HepG2 (cell line): ENCODE results near the gene ARHGAP19. TPM values are rescaled to one million over a fixed set of nuclear protein-coding genes. Genes with fewer than 3 reads are reported as not detected.
A peak's percentile ranks its signal among the peaks of the same experiment; 100 is the strongest.

Experiments used
- CHCHD3 ChIP-seq: sonication (generic); formaldehyde crosslinking; IDR thresholded peaks from 2 replicates; pipeline ENCODE4 v1.8.0; 2022; ENCODE audit warnings: mild to moderate bottlenecking, missing genetic modification reagents, moderate library complexity
- ETV6 ChIP-seq: sonication (generic); formaldehyde crosslinking; conservative IDR thresholded peaks from 2 replicates; pipeline ENCODE4 v1.4.0; 2020; ENCODE audit warnings: missing genetic modification reagents
- KMT2A ChIP-seq: sonication (generic); formaldehyde crosslinking; IDR thresholded peaks from 2 replicates; pipeline ENCODE4 v1.4.0; 2020; ENCODE audit warnings: missing genetic modification reagents
- NFE2 ChIP-seq: sonication (generic); formaldehyde crosslinking; IDR thresholded peaks from 2 replicates; pipeline ENCODE4 v1.4.0; 2020; ENCODE audit warnings: missing genetic modification reagents
- NR2F1 ChIP-seq, 2 experiments: fragments of 450-650 bp in 1 of 2; formaldehyde crosslinking in 1 of 2; IDR thresholded peaks; 2 replicates each; pipeline versions ENCODE4 v1.5.0 to v1.6.1; 2016 to 2020; ENCODE audit warnings: mild to moderate bottlenecking in 1 of 2, missing compliant biosample characterization in 1 of 2, missing genetic modification reagents in 1 of 2, moderate library complexity in 1 of 2
- RNF2 ChIP-seq: fragments of 450-650 bp; conservative IDR thresholded peaks from 2 replicates; pipeline ENCODE4 v1.6.1; 2016; ENCODE audit warnings: low read depth
- STAT5B ChIP-seq: sonication (generic); formaldehyde crosslinking; IDR thresholded peaks from 2 replicates; pipeline ENCODE4 v1.4.0; 2020; ENCODE audit warnings: missing genetic modification reagents
- ZNF101 ChIP-seq: sonication (generic); formaldehyde crosslinking; IDR thresholded peaks from 2 replicates; pipeline ENCODE4 v1.4.0; 2020; ENCODE audit warnings: mild to moderate bottlenecking, low read depth, missing genetic modification reagents, borderline replicate concordance
- ZNF143 ChIP-seq: sonication (generic); formaldehyde crosslinking; IDR thresholded peaks from 2 replicates; pipeline ENCODE4 v1.4.0; 2020; ENCODE audit warnings: missing genetic modification reagents
- ZNF253 ChIP-seq: sonication (generic); formaldehyde crosslinking; IDR thresholded peaks from 2 replicates; pipeline ENCODE4 v1.8.0; 2022; ENCODE audit warnings: mild to moderate bottlenecking, missing genetic modification reagents, borderline replicate concordance
- ZNF572 ChIP-seq: sonication (generic); formaldehyde crosslinking; IDR thresholded peaks from 2 replicates; pipeline ENCODE4 v1.5.1; 2020; ENCODE audit warnings: mild to moderate bottlenecking, missing genetic modification reagents
- polyA plus RNA-seq, 8 experiments: library from polyadenylated mRNA; depleted of rRNA in 3 of 8; stranded (reverse) in 7 of 8; unstranded in 1 of 8; fragments of >200 nt; fragmentation: Illumina TruSeq in 4 of 8; extraction: Trizol in 4 of 8; gene quantifications; 2 replicates each; pipeline versions ENCODE4 v1.2.1 to v1.2.3, GENCODE V29; 2011 to 2016; ENCODE audit warnings: low read depth in 4 of 8, missing spikeins in 1 of 8, mixed read lengths in 1 of 8; ENCODE audit not compliant: insufficient read depth in 1 of 8
- total RNA-seq, 5 experiments: library from RNA; depleted of rRNA; stranded (reverse); fragments of >200 nt; fragmentation: Illumina TruSeq; extraction: Trizol; gene quantifications; 2 replicates each; pipeline ENCODE4 v1.2.3, GENCODE V29; 2016; ENCODE audit warnings: low read depth in 1 of 5
- TF ChIP-seq, protein P1 (sequence below): sonication (generic); formaldehyde crosslinking; IDR thresholded peaks from 2 replicates; pipeline ENCODE4 v1.4.0; 2020; ENCODE audit warnings: missing genetic modification reagents
- TF ChIP-seq, protein P2 (sequence below), 2 experiments: sonication (generic) in 1 of 2; formaldehyde crosslinking in 1 of 2; IDR thresholded peaks; 2 replicates each; pipeline versions ENCODE4 v1.6.1 to v1.9.0; 2014 to 2022; ENCODE audit warnings: antibody characterized with exemption in 1 of 2, borderline replicate concordance in 1 of 2, inconsistent platforms in 1 of 2, low read depth in 1 of 2, missing genetic modification reagents in 1 of 2
- TF ChIP-seq, protein P3 (sequence below): sonication (generic); formaldehyde crosslinking; IDR thresholded peaks from 2 replicates; pipeline ENCODE4 v1.9.0; 2021; ENCODE audit warnings: missing genetic modification reagents, mild to moderate bottlenecking, borderline replicate concordance
- TF ChIP-seq, protein P4 (sequence below): sonication (generic); formaldehyde crosslinking; conservative IDR thresholded peaks from 2 replicates; pipeline ENCODE4 v1.4.0; 2020; ENCODE audit warnings: missing genetic modification reagents

The ARHGAP19 gene
- total and polyA plus RNA-seq, 2 of the 13 experiments (the other 11 are each of a cell fraction or from before 2014, with no cell fraction given), result 7.6 to 10.0 TPM

DNA sequence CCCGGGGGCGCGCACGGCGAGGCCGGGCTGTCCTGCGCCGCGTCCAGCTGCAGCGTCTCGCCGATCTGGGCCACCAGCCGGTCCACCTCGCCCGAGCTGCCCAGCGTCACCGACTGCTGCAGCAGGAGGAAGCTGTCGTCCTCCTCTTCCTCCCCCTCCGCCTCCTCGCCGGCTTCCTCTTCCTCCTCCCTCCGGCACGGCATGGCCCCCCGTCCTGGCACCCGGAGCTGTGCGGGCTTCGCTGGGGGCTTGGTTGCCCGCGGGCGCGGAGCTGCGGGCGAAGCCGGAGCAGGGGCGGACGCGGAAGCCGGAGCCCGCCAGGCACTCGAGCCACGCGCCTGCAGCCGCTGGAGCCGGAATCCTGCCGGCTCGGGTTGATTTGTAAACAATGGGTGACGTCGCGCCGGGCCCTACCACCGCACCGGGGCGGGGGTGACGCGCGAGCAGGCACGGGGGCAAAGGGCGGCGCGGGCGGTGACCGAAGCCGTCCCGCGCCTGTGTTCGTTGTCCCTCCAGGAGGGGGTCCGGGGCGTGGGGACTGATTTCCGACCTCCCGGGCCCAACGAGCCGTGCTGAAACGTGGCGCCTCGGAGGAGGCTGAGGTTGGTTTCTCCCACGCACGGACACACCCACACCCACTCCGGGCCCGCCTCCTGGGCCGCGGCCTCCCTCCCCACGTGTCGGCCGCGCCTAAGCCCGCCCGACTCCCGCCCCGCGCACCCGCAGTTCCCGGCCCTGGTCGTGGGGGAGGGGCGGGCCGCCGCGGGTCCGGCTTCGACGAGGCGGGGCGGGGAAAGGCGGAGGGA is 42.1 kb upstream of the ARHGAP19 start, which contains the start of gene FRAT2 (continued):
- TF ChIP-seq, protein P1, sequence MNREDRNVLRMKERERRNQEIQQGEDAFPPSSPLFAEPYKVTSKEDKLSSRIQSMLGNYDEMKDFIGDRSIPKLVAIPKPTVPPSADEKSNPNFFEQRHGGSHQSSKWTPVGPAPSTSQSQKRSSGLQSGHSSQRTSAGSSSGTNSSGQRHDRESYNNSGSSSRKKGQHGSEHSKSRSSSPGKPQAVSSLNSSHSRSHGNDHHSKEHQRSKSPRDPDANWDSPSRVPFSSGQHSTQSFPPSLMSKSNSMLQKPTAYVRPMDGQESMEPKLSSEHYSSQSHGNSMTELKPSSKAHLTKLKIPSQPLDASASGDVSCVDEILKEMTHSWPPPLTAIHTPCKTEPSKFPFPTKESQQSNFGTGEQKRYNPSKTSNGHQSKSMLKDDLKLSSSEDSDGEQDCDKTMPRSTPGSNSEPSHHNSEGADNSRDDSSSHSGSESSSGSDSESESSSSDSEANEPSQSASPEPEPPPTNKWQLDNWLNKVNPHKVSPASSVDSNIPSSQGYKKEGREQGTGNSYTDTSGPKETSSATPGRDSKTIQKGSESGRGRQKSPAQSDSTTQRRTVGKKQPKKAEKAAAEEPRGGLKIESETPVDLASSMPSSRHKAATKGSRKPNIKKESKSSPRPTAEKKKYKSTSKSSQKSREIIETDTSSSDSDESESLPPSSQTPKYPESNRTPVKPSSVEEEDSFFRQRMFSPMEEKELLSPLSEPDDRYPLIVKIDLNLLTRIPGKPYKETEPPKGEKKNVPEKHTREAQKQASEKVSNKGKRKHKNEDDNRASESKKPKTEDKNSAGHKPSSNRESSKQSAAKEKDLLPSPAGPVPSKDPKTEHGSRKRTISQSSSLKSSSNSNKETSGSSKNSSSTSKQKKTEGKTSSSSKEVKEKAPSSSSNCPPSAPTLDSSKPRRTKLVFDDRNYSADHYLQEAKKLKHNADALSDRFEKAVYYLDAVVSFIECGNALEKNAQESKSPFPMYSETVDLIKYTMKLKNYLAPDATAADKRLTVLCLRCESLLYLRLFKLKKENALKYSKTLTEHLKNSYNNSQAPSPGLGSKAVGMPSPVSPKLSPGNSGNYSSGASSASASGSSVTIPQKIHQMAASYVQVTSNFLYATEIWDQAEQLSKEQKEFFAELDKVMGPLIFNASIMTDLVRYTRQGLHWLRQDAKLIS (CRISPR knock-in tag), result no peak
- no peak for TF ChIP-seq NFE2
- 0 out of 2 replicates have a peak, but pooled peaks have one; percentile 20 for TF ChIP-seq CHCHD3 (CRISPR knock-in tag)
- TF ChIP-seq KMT2A (CRISPR knock-in tag), result peak; percentile 53; the same call in 1 of the 2 replicates
- TF ChIP-seq ZNF101 (CRISPR knock-in tag), result peak; percentile 73; the same call in 1 of the 2 replicates
- TF ChIP-seq, protein P2, sequence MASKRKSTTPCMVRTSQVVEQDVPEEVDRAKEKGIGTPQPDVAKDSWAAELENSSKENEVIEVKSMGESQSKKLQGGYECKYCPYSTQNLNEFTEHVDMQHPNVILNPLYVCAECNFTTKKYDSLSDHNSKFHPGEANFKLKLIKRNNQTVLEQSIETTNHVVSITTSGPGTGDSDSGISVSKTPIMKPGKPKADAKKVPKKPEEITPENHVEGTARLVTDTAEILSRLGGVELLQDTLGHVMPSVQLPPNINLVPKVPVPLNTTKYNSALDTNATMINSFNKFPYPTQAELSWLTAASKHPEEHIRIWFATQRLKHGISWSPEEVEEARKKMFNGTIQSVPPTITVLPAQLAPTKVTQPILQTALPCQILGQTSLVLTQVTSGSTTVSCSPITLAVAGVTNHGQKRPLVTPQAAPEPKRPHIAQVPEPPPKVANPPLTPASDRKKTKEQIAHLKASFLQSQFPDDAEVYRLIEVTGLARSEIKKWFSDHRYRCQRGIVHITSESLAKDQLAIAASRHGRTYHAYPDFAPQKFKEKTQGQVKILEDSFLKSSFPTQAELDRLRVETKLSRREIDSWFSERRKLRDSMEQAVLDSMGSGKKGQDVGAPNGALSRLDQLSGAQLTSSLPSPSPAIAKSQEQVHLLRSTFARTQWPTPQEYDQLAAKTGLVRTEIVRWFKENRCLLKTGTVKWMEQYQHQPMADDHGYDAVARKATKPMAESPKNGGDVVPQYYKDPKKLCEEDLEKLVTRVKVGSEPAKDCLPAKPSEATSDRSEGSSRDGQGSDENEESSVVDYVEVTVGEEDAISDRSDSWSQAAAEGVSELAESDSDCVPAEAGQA (IDR thresholded peaks at IDR 0.05; ENCODE audit: low read depth), result no peak
- TF ChIP-seq, protein P2 (CRISPR knock-in tag; IDR thresholded peaks at IDR 0.05; ENCODE audit: borderline replicate concordance), result no peak
- no peak for TF ChIP-seq ZNF143
- peak; percentile 79; the same call in 1 of the 2 replicates for TF ChIP-seq RNF2
- TF ChIP-seq NR2F1 (CRISPR knock-in tag; IDR thresholded peaks at IDR 0.05), result peak; percentile 1 to 39; a peak in 1 of 4 replicates
- TF ChIP-seq ETV6 (CRISPR knock-in tag), result no peak; the same call in none of the 2 replicates
- no peak for TF ChIP-seq ZNF572 (CRISPR knock-in tag)
- TF ChIP-seq ZNF253, result no peak
- TF ChIP-seq, protein P3, sequence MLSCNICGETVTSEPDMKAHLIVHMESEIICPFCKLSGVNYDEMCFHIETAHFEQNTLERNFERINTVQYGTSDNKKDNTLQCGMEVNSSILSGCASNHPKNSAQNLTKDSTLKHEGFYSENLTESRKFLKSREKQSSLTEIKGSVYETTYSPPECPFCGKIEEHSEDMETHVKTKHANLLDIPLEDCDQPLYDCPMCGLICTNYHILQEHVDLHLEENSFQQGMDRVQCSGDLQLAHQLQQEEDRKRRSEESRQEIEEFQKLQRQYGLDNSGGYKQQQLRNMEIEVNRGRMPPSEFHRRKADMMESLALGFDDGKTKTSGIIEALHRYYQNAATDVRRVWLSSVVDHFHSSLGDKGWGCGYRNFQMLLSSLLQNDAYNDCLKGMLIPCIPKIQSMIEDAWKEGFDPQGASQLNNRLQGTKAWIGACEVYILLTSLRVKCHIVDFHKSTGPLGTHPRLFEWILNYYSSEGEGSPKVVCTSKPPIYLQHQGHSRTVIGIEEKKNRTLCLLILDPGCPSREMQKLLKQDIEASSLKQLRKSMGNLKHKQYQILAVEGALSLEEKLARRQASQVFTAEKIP (CRISPR knock-in tag), result no peak
- TF ChIP-seq, protein P4, sequence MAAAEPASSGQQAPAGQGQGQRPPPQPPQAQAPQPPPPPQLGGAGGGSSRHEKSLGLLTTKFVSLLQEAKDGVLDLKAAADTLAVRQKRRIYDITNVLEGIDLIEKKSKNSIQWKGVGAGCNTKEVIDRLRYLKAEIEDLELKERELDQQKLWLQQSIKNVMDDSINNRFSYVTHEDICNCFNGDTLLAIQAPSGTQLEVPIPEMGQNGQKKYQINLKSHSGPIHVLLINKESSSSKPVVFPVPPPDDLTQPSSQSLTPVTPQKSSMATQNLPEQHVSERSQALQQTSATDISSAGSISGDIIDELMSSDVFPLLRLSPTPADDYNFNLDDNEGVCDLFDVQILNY (CRISPR knock-in tag), result 0 out of 2 replicates have a peak, but pooled peaks have one; percentile 74
- TF ChIP-seq STAT5B (CRISPR knock-in tag), result no peak; the same call in 1 of the 2 replicates
